ENCODE results near the gene RGS7. TPM values are rescaled to one million over a fixed set of nuclear protein-coding genes. Genes with fewer than 3 reads are reported as not detected.

The RGS7 gene
- total and polyA plus RNA-seq, 5 donors: 0.02 TPM; not detected in 4

DNA sequence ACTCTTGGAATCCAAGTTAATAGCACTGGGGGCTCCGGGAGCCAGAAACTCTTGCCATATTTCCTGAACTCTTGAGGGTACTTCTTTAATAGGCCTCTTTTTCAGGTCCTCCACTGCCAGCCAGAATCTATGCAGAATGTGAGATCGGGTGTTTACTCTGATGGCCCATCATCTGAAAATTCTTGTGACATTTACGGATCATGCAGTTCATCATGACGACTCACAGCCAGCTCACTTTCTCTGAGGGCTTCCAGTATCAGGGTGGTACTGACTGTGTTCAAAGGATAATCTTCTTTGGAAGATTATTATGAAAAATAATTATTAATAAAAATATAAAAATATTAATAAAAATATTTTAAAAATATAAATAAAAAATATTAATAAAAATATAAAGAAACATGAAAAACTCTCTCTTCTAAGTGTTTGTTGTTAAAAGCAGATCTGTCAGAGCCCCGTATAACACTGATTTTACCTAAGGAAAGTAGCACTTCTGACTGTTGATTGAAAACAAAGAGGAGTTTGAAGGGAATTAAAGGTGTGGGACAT, 550.7 kb downstream of the RGS7 start:
- intact Hi-C loops (cut with DNase I): no loop called here
- no peak for ATAC-seq
- WGBS: 80% methylated on average over 5 of the region's 5 CpGs
- H3K4me1 ChIP-seq (ENCODE audit: control insufficient read depth, insufficient read depth, low read length): no peaks in the 10 kb centered on the region
- H3K27me3 ChIP-seq (ENCODE audit: control insufficient read depth, insufficient read depth): no peaks in the 10 kb centered on the region
- H3K4me3 ChIP-seq (ENCODE audit: low read length): no peak overlapping the region
- H3K9me3 ChIP-seq (ENCODE audit: control insufficient read depth, low read length): no peaks in the 10 kb centered on the region
- DNase-seq: no peak
- no peak overlapping the region for H3K27ac ChIP-seq (ENCODE audit: low read length)

DNA sequence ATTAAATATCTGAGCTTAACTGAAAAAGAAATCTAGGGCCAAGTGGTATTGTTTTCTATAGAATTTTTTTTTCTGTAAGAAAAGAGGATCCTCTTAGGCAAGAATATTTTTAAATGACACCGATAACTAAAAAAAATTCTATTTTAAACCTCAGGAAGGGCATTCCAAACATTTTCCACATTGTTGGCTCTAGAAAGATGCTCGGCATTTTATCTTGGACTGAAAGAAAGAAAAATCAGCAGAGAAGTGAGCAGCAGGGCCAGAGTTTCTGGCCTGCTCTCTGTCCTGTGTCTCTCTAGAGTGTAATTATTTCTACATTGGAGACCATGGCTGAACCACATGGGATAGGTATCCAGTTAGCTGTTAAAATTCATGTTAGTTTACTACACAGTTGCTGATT, 552.5 kb downstream of the RGS7 start:
- Histone ChIP-seq H3K27ac (ENCODE audit: low read length) (no peak overlapping the region), H3K4me3 (ENCODE audit: low read length) (no peak overlapping the region), H3K9me3 (ENCODE audit: control insufficient read depth, low read length) (no peaks in the 10 kb centered on the region), H3K27me3 (ENCODE audit: control insufficient read depth, insufficient read depth) (no peaks in the 10 kb centered on the region), H3K4me1 (ENCODE audit: control insufficient read depth, insufficient read depth, low read length) (no peaks in the 10 kb centered on the region)
- intact Hi-C loops (cut with DNase I): no loop called here
- no peak for ATAC-seq
- DNase-seq: no peak
- WGBS: 21% methylated on average over 2 of the region's 2 CpGs

DNA sequence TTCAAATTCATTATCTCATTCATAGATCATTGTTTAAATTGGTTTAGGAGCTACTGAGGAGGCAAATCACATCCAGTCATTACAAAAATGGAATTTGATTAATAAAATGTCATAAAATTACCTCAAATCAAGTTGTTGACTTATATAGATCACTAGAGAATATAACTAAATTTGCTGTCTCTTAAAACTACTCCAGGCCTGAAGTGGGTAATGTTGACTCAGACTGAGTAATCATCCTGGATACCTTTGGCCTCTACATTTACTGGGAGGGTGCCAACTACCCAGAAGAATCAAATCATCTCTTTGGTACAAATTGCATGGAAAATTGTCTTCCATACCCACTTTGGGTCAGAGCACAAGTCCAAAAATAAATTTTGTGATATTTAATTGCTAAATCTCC, 553.9 kb downstream of the RGS7 start:
- H3K9me3 ChIP-seq (ENCODE audit: control insufficient read depth, low read length): no peaks in the 10 kb centered on the region
- H3K27ac ChIP-seq (ENCODE audit: low read length): no peak overlapping the region
- DNase-seq (no peak), ATAC-seq (no peak)
- H3K4me1 ChIP-seq (ENCODE audit: control insufficient read depth, insufficient read depth, low read length): no peaks in the 10 kb centered on the region
- intact Hi-C loops (cut with DNase I): no loop called here
- H3K4me3 ChIP-seq (ENCODE audit: low read length): no peak overlapping the region
- no peaks in the 10 kb centered on the region for H3K27me3 ChIP-seq (ENCODE audit: control insufficient read depth, insufficient read depth)

DNA sequence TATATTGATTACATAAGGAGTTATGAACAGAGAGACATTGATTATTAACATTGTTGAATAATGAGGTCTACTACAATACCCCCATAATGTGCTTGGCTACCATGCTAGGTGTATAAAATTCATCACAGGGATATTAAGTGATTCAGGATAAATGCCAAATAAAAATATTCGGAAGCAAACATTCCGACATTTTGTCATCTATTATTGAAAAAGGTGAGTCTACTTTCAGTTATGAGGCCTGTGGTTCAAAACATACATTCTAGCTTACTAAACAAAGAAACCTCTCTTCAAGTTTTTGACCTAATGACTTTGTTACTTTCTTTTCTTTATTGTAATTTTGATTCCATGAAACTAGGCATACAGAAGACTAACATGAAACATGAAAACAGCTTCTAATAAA, 554.7 kb downstream of the RGS7 start:
- 97% methylated on average over 2 of the region's 2 CpGs for WGBS
- no peak overlapping the region for H3K27ac ChIP-seq (ENCODE audit: low read length)
- H3K27me3 ChIP-seq (ENCODE audit: control insufficient read depth, insufficient read depth): no peaks in the 10 kb centered on the region
- H3K9me3 ChIP-seq (ENCODE audit: control insufficient read depth, low read length): no peaks in the 10 kb centered on the region
- H3K4me1 ChIP-seq (ENCODE audit: control insufficient read depth, insufficient read depth, low read length): no peaks in the 10 kb centered on the region
- no peak overlapping the region for H3K4me3 ChIP-seq (ENCODE audit: low read length)
- intact Hi-C loops (cut with DNase I): no loop called here
- ATAC-seq (no peak), DNase-seq (no peak)

DNA sequence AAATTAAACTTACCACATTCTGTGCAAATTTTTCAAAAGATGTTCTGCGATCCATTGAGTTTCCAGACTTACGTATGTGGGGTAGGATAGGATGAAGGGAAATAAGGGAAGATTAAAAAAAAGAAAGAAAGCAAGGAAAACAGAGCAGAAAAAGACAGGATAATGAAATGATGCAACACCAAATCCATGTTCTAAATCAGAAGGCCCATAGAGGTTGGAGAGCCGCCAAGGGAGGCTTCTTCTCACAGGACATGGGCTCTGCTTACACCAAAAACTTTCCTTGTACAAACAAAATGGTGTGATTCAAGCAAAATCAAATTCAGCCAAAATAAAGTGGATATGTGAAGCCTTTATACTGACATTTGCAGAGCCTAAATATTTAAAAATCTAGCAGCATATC, 555.6 kb downstream of the RGS7 start:
- DNase-seq (no peak), ATAC-seq (no peak)
- Histone ChIP-seq H3K4me1 (ENCODE audit: control insufficient read depth, insufficient read depth, low read length) (no peaks in the 10 kb centered on the region), H3K4me3 (ENCODE audit: low read length) (no peak overlapping the region), H3K27me3 (ENCODE audit: control insufficient read depth, insufficient read depth) (no peaks in the 10 kb centered on the region), H3K9me3 (ENCODE audit: control insufficient read depth, low read length) (no peaks in the 10 kb centered on the region), H3K27ac (ENCODE audit: low read length) (no peak overlapping the region)
- 87% methylated on average over 3 of the region's 3 CpGs for WGBS
- intact Hi-C loops (cut with DNase I): no loop called here

DNA sequence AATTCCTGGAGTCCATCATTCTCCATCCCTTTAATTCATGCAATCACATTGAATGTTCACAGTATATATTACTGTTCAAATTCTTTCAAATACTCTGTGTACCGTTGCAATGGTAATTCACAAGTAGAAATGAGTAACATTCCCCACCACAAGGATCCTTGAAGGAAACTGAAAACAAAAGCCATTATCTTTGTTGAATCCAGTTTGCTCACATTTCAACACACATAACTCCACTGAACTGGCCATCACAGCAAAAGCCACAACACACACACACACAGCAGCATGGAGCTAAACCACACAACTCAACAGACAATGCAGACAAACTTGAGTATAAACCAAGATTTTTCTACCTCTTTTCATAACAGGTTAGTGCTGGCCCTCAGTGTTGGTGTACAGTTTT, 556.7 kb downstream of the RGS7 start:
- H3K27me3 ChIP-seq (ENCODE audit: control insufficient read depth, insufficient read depth): no peaks in the 10 kb centered on the region
- no peaks in the 10 kb centered on the region for H3K9me3 ChIP-seq (ENCODE audit: control insufficient read depth, low read length)
- no peak overlapping the region for H3K27ac ChIP-seq (ENCODE audit: low read length)
- H3K4me3 ChIP-seq (ENCODE audit: low read length): no peak overlapping the region
- ATAC-seq (no peak), DNase-seq (no peak)
- intact Hi-C loops (cut with DNase I): no loop called here
- no peaks in the 10 kb centered on the region for H3K4me1 ChIP-seq (ENCODE audit: control insufficient read depth, insufficient read depth, low read length)
- WGBS: 67% methylated on average over 1 of the region's 1 CpG

DNA sequence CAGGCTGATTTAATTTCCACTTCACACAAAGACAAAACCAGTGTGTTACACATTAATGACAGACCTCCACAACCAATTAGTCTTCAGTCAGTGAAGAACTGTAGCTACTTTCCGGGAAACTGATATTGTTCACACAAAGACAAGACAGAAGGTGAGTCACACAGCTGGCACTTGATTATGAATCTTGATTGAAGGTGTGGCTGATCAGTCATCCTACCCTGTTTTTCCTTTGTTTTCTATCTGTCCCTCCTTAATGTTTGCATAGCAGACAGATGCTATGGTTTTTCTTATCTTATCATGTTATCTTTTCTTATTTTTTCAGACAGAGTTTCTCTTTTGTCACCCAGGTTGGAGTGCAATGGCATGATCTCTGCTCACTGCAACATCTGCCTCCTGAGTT, 560.0 kb downstream of the RGS7 start:
- no peak for ATAC-seq

DNA sequence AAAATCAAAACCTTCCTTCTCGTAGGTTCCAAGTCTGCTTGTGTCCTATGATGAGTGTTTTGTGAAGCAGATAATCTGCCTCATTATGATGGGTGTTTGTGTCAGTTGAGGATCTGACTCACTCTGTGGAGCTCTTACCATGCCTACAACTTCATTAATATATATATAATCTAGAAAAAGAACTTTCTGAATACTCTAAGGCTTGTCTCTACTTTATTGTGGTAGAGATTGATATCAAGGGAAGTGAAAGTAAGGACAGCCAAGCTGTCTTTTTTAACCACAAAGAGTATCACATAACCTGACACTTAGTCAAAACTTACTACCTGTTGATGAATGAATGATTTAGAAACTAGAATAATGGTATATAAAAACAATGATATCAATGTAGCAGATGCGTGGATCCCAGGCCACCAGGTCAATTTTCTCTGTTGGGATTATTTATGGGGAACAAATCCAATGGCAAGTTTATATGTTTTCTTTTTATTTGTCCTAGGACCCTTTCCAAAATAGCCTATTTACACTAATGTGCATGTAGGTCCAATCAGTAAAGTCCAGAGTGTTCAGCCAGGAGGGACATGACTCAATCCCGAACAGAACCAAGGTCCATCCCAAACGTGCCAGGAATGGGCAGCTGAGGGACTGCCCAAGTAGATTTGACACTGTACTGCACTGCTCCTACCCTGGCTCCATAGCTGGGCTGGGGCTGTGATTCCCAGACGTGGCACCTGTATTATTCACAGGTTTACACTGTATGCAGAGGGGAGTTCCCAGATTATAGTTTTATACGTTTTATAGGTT, 562.8 kb downstream of the RGS7 start:
- ATAC-seq: no peak
- Histone ChIP-seq H3K4me1 (ENCODE audit: control insufficient read depth, insufficient read depth, low read length) (no peaks in the 10 kb centered on the region), H3K27ac (ENCODE audit: low read length) (no peak overlapping the region), H3K9me3 (ENCODE audit: control insufficient read depth, low read length) (no peaks in the 10 kb centered on the region), H3K4me3 (ENCODE audit: low read length) (no peak overlapping the region), H3K27me3 (ENCODE audit: control insufficient read depth, insufficient read depth) (no peaks in the 10 kb centered on the region)
- 72% methylated on average over 6 of the region's 6 CpGs for WGBS
- intact Hi-C loops (cut with DNase I): no loop called here
- no peak for DNase-seq

More for the DNA sequence above, 560.0 kb downstream of the RGS7 start:
- Histone ChIP-seq H3K4me1 (ENCODE audit: control insufficient read depth, insufficient read depth, low read length) (no peaks in the 10 kb centered on the region), H3K9me3 (ENCODE audit: control insufficient read depth, low read length) (no peaks in the 10 kb centered on the region), H3K4me3 (ENCODE audit: low read length) (no peak overlapping the region), H3K27me3 (ENCODE audit: control insufficient read depth, insufficient read depth) (no peaks in the 10 kb centered on the region), H3K27ac (ENCODE audit: low read length) (no peak overlapping the region)
- WGBS: 68% methylated on average over 1 of the region's 1 CpG
- intact Hi-C loops (cut with DNase I): no loop called here
- no peak for DNase-seq

DNA sequence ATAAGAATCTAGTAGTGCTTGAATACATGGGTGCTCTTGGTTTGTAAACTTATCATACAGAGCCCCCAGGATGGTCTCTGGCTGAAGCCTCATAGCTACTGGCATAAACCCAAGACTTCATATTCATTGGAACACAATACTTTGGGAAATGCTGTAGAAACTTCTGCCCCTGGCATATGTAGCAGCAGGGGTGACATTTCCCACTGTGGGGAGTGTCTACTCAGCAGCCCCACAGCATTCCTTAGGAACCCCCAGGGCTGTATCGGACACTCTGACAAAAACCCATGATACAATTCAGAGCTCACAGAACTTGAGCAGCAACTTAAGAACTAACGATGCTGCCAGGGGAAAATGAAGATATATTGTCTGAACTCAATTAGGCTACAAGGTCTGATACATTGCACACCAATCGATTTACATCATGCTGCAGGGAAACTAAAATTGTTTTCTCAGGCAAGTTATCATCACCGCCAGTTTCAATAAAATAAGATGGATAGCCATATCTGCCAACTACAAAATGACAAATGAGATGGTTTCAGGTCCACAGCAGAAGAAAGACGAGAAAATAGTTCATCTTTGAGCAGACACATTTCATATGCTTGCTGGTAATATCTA, 564.0 kb downstream of the RGS7 start:
- Histone ChIP-seq H3K27me3 (ENCODE audit: control insufficient read depth, insufficient read depth) (no peaks in the 10 kb centered on the region), H3K9me3 (ENCODE audit: control insufficient read depth, low read length) (no peaks in the 10 kb centered on the region), H3K4me1 (ENCODE audit: control insufficient read depth, insufficient read depth, low read length) (no peaks in the 10 kb centered on the region), H3K4me3 (ENCODE audit: low read length) (no peak overlapping the region), H3K27ac (ENCODE audit: low read length) (no peak overlapping the region)
- 78% methylated on average over 5 of the region's 5 CpGs for WGBS
- intact Hi-C loops (cut with DNase I): no loop called here
- DNase-seq (no peak), ATAC-seq (no peak)

DNA sequence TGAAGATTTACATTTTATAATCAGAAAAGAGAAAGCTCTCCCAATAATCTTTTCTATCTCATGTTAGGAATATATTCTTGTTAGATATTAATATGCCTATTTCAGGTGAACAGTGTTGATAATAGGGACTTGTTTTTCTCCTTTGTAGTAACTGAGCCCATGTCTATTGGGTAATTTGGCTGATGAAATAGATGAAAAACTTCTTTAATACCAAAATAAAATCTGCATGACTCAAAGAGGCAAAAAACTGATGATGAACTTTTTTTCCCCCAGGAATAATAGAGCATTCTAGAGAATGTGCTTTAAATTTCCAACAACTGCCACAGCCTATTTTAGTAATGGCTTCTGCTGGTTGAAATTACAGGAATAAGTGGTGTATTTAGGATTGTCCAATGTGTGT, 566.1 kb downstream of the RGS7 start:
- no peak for DNase-seq

DNA sequence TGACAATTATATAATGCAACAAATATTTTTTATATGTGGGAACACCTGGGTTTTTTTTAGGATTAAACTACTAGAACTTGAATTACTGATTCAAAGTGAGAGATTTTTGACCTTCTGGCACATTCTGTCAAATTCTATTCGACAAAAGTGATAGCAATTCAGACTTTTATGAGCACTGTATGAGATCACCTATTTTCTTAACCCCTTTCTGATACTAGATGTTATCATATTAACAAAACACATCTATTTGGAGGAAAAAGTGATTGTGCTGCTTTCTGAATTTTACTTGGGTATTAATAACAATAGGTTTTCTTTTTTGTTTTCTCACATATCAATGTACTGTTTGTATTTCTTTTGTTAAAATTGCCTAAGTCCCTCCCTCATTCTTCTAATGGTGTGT, 570.1 kb downstream of the RGS7 start:
- Histone ChIP-seq H3K4me3 (ENCODE audit: low read length) (no peak overlapping the region), H3K27ac (ENCODE audit: low read length) (no peak overlapping the region), H3K27me3 (ENCODE audit: control insufficient read depth, insufficient read depth) (no peaks in the 10 kb centered on the region), H3K9me3 (ENCODE audit: control insufficient read depth, low read length) (no peaks in the 10 kb centered on the region), H3K4me1 (ENCODE audit: control insufficient read depth, insufficient read depth, low read length) (no peaks in the 10 kb centered on the region)
- WGBS: 39% methylated on average over 1 of the region's 1 CpG
- no peak for ATAC-seq
- intact Hi-C loops (cut with DNase I): no loop called here
- DNase-seq: no peak

More for the DNA sequence above, 566.1 kb downstream of the RGS7 start:
- no peaks in the 10 kb centered on the region for H3K27me3 ChIP-seq (ENCODE audit: control insufficient read depth, insufficient read depth)
- no peak for ATAC-seq
- no peak overlapping the region for H3K4me3 ChIP-seq (ENCODE audit: low read length)
- H3K4me1 ChIP-seq (ENCODE audit: control insufficient read depth, insufficient read depth, low read length): no peaks in the 10 kb centered on the region
- intact Hi-C loops (cut with DNase I): no loop called here
- H3K9me3 ChIP-seq (ENCODE audit: control insufficient read depth, low read length): no peaks in the 10 kb centered on the region
- H3K27ac ChIP-seq (ENCODE audit: low read length): no peak overlapping the region
